Heart right ventricle (tissue), 16 donors: ENCODE results near the gene CYP27A1. TPM values are rescaled to one million over a fixed set of nuclear protein-coding genes. Genes with fewer than 3 reads are reported as not detected.

ENCODE experiments used
- ATAC-seq, 8 donors: fragments of 200-7000 bp; cut with Tn5 transposase; one replicate each; pipeline ENCODE4 v1.9.1; 2020; ENCODE audit warnings: mild to moderate bottlenecking in 8 of 8, moderate library complexity in 8 of 8, moderate number of reproducible peaks in 1 of 8
- DNase-seq, 2 donors: peaks; one replicate each; pipeline ENCODE4 v3.0.0-alpha.2; 2020
- H3K27ac ChIP-seq, 10 donors: fragments of 200-600 bp; sonication (generic) in 2 of 10; one replicate each; pipeline versions ENCODE4 v1.5.0 to v1.8.0; 2020 to 2022; ENCODE audit warnings: mild to moderate bottlenecking in 3 of 10
- H3K27me3 ChIP-seq, 7 donors: fragments of 200-600 bp; one replicate each; pipeline ENCODE4 v1.8.0; 2021 to 2022; ENCODE audit warnings: mild to moderate bottlenecking in 2 of 7
- H3K36me3 ChIP-seq, 9 donors: fragments of 200-600 bp; sonication (generic) in 1 of 9; one replicate each; pipeline versions ENCODE4 v1.5.0 to v1.8.0; 2020 to 2022; ENCODE audit warnings: mild to moderate bottlenecking in 2 of 9
- H3K4me1 ChIP-seq, 9 donors: fragments of 200-600 bp; sonication (generic) in 1 of 9; one replicate each; pipeline versions ENCODE4 v1.5.0 to v1.8.0; 2020 to 2022; ENCODE audit warnings: mild to moderate bottlenecking in 4 of 9
- H3K4me3 ChIP-seq, 10 donors: fragments of 200-600 bp; sonication (generic) in 2 of 10; one replicate each; pipeline versions ENCODE4 v1.5.0 to v1.8.0; 2020 to 2022; ENCODE audit warnings: mild to moderate bottlenecking in 7 of 10, moderate library complexity in 2 of 10
- H3K9me3 ChIP-seq, 11 donors: fragments of 200-600 bp in 10 of 11; sonication (generic) in 2 of 11; one replicate each; pipeline versions ENCODE4 v1.5.0 to v1.8.0; 2013 to 2022; ENCODE audit warnings: mild to moderate bottlenecking in 2 of 11, control low read depth in 1 of 11, moderate library complexity in 1 of 11
- WGBS, 2 donors: extraction: QIAGEN DNeasy Blood & Tissue Kit; methylation state at CpG; one replicate each; pipeline ENCODE4 v1.1.7; 2013; ENCODE audit warnings: inconsistent platforms in 1 of 2; 5-methylcytosine and 5-hydroxymethylcytosine counted together
- intact Hi-C, 10 donors: fragments of 100-400 bp; cut with DNase I; formaldehyde crosslinking; loops; one replicate each; pipeline versions ENCODE4 v1.11.1 to v1.14.2; 2022
- polyA plus RNA-seq, 2 donors: library from polyadenylated mRNA; stranded (reverse); fragments of 200-250 nt; gene quantifications; one replicate each; pipeline ENCODE4 v1.2.3, GENCODE V29; 2013
- total RNA-seq, 10 donors: library from RNA; stranded (reverse); fragmentation: NEBNext Ultra II Directional in 3 of 10; extraction: Animal tissue kit (Norgen Biotek cat#: 25700) in 3 of 10; gene quantifications; one replicate each; pipeline versions ENCODE4 v1.2.1 to v1.2.4, GENCODE V29; 2021 to 2023
- TF ChIP-seq, protein P1 (sequence below), 9 donors: fragments of 200-600 bp; sonication (generic) in 2 of 9; IDR thresholded peaks; one replicate each; pipeline versions ENCODE4 v1.5.0 to v1.8.0; 2021 to 2022; ENCODE audit warnings: antibody characterized with exemption in 9 of 9, mild to moderate bottlenecking in 5 of 9, moderate library complexity in 1 of 9
- donor health status: Arrhythmogenic right ventricular cardiomyopathy.
- donor health status: ischemic (EF 13 %, LVEDD 7.1; RV severe dilation, severe dysfunction).
- donor health status: healthy with polysubstance abuse.
- donor health status: DM: no; HTN: yes; CAD: no.
- donor health status: DM: no; HTN: no; CAD: no.
- donor health status: ischemic (EF 25% LVEDD 6.9; RV normal size, moderate dysfunction).
- donor health status: ischemic (EF 25% LVEDD 5.7; RV mildly dilated, moderate dysfunction).
- donor health status: healthy.
- donor health status: DM: yes; HTN: yes; CAD: no.
- donor health status: Ischemic cardiomyopathy.
- donor health status: ischemic (EF 35%, LVEDD 5.7; RV mildly dilated, moderate dysfunction).
- donor health status: nonischemic (EF 11% LVEDD 7.7; RV severe dilation, severe dysfunction).
- donor health status: DM: yes; HTN: yes; CAD: no.
- donor health status: PGD.
- donor health status: ischemic (EF 29% LVEDD 5.4; RV normal size, mild dysfunction).
- donor health status: nonischemic (EF 23%, LVEDD 6.1; RV moderate dilation, normal function).

The CYP27A1 gene
- total and polyA plus RNA-seq, 12 donors, result 3.7 to 12.8 (median 7.6) TPM

- H3K36me3 ChIP-seq, result no peaks in the 10 kb centered on the region
- TF ChIP-seq, protein P1, sequence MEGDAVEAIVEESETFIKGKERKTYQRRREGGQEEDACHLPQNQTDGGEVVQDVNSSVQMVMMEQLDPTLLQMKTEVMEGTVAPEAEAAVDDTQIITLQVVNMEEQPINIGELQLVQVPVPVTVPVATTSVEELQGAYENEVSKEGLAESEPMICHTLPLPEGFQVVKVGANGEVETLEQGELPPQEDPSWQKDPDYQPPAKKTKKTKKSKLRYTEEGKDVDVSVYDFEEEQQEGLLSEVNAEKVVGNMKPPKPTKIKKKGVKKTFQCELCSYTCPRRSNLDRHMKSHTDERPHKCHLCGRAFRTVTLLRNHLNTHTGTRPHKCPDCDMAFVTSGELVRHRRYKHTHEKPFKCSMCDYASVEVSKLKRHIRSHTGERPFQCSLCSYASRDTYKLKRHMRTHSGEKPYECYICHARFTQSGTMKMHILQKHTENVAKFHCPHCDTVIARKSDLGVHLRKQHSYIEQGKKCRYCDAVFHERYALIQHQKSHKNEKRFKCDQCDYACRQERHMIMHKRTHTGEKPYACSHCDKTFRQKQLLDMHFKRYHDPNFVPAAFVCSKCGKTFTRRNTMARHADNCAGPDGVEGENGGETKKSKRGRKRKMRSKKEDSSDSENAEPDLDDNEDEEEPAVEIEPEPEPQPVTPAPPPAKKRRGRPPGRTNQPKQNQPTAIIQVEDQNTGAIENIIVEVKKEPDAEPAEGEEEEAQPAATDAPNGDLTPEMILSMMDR (IDR thresholded peaks at IDR 0.05), result no peak
- no peak overlapping the region for H3K27ac ChIP-seq
- peaks cover 8 to 96% (median 81%) of the 10 kb centered on the region in 7 donors for H3K27me3 ChIP-seq
- 41 to 52% methylated on average over 14 of the region's 14 CpGs for WGBS, 2 donors
- ATAC-seq (no peak), DNase-seq (no peak)
- H3K4me3 ChIP-seq, result no peak overlapping the region
- peaks cover 5 to 23% (median 12%) of the 10 kb centered on the region in 9 donors for H3K4me1 ChIP-seq
- intact Hi-C loops, result loop anchor here in 2 of 10 donors (10.0 kb wide), 1 partner anchor 299 kb away; no protein-coding TSS in a partner anchor
- no peaks in the 10 kb centered on the region for H3K9me3 ChIP-seq
These were observed 73.6 kb downstream of the CYP27A1 start for GRCh38 chr2:218855305-218856166.

DNA sequence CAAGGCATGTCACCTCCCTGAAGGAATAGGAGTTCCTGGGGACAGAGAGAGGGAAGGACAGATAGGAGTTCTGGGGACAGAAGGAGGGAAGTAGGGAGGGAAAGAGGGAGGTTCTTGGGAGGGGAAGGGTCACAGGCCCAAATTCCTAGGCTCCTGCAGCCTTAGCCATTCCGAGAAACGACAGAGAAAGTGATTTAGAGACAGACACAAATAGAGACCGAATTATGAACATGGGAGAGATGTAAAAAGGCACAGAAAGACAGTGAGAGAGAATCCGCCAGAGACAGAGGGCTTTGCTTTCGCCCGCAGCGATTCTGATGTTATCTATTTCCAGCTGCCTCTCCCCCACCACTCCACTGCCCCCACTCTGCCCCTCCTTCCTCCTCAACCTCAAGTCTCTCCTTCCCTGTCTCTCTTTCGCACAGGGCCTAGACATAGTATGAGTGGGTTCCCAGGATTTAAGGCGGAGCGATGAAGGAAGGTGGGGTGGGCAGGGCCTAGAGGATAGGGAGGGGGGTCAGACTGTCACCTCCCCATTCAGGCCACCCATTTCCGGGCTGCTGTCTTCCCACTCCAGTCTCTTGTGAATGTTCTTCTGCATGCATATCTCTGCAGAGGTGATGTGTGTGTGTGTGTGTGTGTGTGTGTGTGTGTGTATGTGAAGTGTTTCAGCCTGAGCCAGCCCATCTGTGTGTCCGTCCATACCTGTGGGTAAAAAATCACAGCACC lies 74.4 kb downstream of the CYP27A1 start:
- intact Hi-C loops, result loop anchor here in 2 of 10 donors (10.0 kb wide), 1 partner anchor 298 kb away; no protein-coding TSS in a partner anchor
- Histone ChIP-seq H3K4me1 (peaks cover 5 to 31% (median 16%) of the 10 kb centered on the region in 9 donors), H3K9me3 (no peaks in the 10 kb centered on the region), H3K27me3 (peaks cover 8 to 98% (median 84%) of the 10 kb centered on the region in 7 donors), H3K36me3 (no peaks in the 10 kb centered on the region), H3K4me3 (no peak overlapping the region), H3K27ac (no peak overlapping the region)
- no peak for DNase-seq
- 35 to 36% methylated on average over 12 of the region's 12 CpGs for WGBS, 2 donors
- ATAC-seq, result no peak
- TF ChIP-seq, protein P1 (IDR thresholded peaks at IDR 0.05), result no peak

DNA sequence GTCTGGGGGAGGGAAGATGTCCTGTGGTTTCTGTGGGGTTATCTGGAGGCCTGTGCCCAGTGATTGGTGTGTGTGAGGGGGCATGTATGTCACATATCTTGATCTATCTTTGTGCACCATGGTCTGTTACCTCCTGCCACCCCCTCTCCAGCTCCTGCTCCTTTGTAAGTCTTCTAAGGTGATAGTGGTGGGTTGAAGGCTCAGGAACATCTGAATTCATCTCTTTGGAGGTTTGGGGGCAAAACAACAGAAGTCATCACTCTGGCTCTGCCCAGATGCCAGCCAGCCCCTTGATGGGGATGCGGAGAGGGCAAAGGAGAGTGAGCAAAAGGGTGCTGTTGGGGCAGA lies 74.9 kb downstream of the CYP27A1 start:
- no peak overlapping the region for H3K27ac ChIP-seq
- ATAC-seq, result no peak
- no peaks in the 10 kb centered on the region for H3K36me3 ChIP-seq
- H3K4me1 ChIP-seq, result peaks cover 5 to 32% (median 16%) of the 10 kb centered on the region in 9 donors
- no peak overlapping the region for H3K4me3 ChIP-seq
- H3K27me3 ChIP-seq, result peaks cover 8 to 98% (median 84%) of the 10 kb centered on the region in 7 donors
- TF ChIP-seq, protein P1 (IDR thresholded peaks at IDR 0.05), result no peak
- WGBS, 2 donors, result 64 to 67% methylated on average over 1 of the region's 1 CpG
- no peaks in the 10 kb centered on the region for H3K9me3 ChIP-seq
- no peak for DNase-seq
- intact Hi-C loops, result loop anchor here in 2 of 10 donors (10.0 kb wide), 1 partner anchor 298 kb away; no protein-coding TSS in a partner anchor

DNA sequence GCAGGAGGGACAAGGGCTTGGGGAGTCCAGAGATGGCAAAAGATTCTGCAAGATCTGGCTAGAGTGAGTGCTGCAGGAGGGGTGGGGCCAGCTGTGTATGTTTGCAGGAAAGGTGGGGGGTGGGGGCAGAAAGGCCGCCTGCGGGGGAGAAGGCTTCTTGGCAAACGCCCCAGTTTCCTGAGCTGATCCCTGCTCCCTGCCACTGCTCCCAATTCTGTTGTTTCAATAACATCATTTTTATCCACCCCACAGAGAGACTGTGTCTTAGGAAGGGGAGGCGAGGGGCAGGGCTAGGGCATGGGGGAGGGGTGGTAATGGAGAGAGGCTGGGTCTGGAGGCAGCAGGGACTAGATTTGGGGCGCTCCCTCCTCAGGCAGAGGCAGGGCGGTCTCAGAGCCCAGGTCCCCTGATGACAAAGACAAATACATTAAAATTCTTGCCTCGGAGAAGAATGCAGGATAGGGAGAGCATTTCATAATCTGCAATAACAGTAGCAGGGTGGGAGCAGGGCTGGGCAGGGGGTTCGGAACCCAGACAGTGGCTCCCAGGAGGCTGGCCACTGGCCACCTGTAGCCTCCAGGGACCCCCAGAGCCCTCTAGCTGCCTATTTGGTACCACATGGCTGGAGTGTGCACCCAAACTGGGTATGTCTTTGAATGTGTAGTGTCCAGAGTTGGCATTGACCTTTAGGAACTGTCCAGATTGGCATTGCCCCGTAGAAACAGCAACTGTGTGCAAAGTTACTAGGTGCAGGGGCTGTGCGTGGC lies 75.6 kb downstream of the CYP27A1 start:
- no peak overlapping the region for H3K27ac ChIP-seq
- peaks cover 5 to 32% (median 16%) of the 10 kb centered on the region in 9 donors for H3K4me1 ChIP-seq
- DNase-seq (no peak), ATAC-seq (no peak)
- TF ChIP-seq, protein P1 (IDR thresholded peaks at IDR 0.05), result no peak
- no peaks in the 10 kb centered on the region for H3K9me3 ChIP-seq
- H3K36me3 ChIP-seq, result no peaks in the 10 kb centered on the region
- H3K27me3 ChIP-seq, result peaks cover 8 to 98% (median 83%) of the 10 kb centered on the region in 7 donors
- H3K4me3 ChIP-seq, result no peak overlapping the region
- intact Hi-C loops, result loop anchor here in 2 of 10 donors (10.0 kb wide), 1 partner anchor 297 kb away; no protein-coding TSS in a partner anchor
- WGBS, 2 donors, result 7 to 24% methylated on average over 10 of the region's 10 CpGs
